Trophoblast cell (in vitro differentiated cells and primary cell): ENCODE measurements around the gene SRP9.
A peak's percentile ranks its signal among the peaks of the same experiment; 100 is the strongest.

Experiments used
- DNase-seq, 2 donors: peaks; one replicate each; pipeline ENCODE4 v3.0.0-alpha.2; 2016
- H2AFZ ChIP-seq: 2 replicates; pipeline ENCODE4 v1.6.1; 2013; ENCODE audit warnings: low read length, moderate library complexity, mild to moderate bottlenecking; ENCODE audit not compliant: insufficient read depth, poor library complexity
- H2AK5ac ChIP-seq: 2 replicates; pipeline ENCODE4 v1.6.1; 2013; ENCODE audit warnings: mild to moderate bottlenecking, low read length
- H2BK120ac ChIP-seq: 2 replicates; pipeline ENCODE4 v1.6.1; 2013; ENCODE audit warnings: low read length, mild to moderate bottlenecking, moderate library complexity; ENCODE audit not compliant: insufficient read depth, poor library complexity
- H2BK12ac ChIP-seq: 2 replicates; pipeline ENCODE4 v1.6.1; 2013; ENCODE audit warnings: mild to moderate bottlenecking, low read length, moderate library complexity
- H2BK5ac ChIP-seq: 2 replicates; pipeline ENCODE4 v1.6.1; 2013; ENCODE audit warnings: low read length, low read depth, moderate library complexity, mild to moderate bottlenecking; ENCODE audit not compliant: poor library complexity
- H3K14ac ChIP-seq: 2 replicates; pipeline ENCODE4 v1.6.1; 2013; ENCODE audit warnings: mild to moderate bottlenecking, low read length
- H3K18ac ChIP-seq: 2 replicates; pipeline ENCODE4 v1.6.1; 2013; ENCODE audit warnings: mild to moderate bottlenecking, low read length
- H3K23ac ChIP-seq: 2 replicates; pipeline ENCODE4 v1.6.1; 2013; ENCODE audit warnings: low read length
- H3K27ac ChIP-seq: 2 replicates; pipeline ENCODE4 v1.5.1; 2013; ENCODE audit warnings: low read depth, mild to moderate bottlenecking, inconsistent platforms, low read length, moderate library complexity
- H3K27me3 ChIP-seq: 2 replicates; pipeline ENCODE4 v1.6.1; 2013; ENCODE audit warnings: inconsistent platforms, mild to moderate bottlenecking, low read length, moderate library complexity; ENCODE audit not compliant: insufficient read depth
- H3K36me3 ChIP-seq, 2 experiments: 1 replicate in 1 of 2; 2 replicates in 1 of 2; pipeline ENCODE4 v1.6.1; 2013; ENCODE audit warnings: low read length in 2 of 2, mild to moderate bottlenecking in 2 of 2, moderate library complexity in 1 of 2; ENCODE audit not compliant: insufficient read depth in 2 of 2, control insufficient read depth in 1 of 2
- H3K4ac ChIP-seq: 2 replicates; pipeline ENCODE4 v1.6.1; 2013; ENCODE audit warnings: low read depth, mild to moderate bottlenecking, low read length, moderate library complexity
- H3K4me1 ChIP-seq, 2 experiments: 1 replicate in 1 of 2; 2 replicates in 1 of 2; pipeline ENCODE4 v1.6.1; 2013; ENCODE audit warnings: low read length in 2 of 2, mild to moderate bottlenecking in 2 of 2, moderate library complexity in 1 of 2; ENCODE audit not compliant: insufficient read depth in 2 of 2, control insufficient read depth in 1 of 2
- H3K4me2 ChIP-seq: 2 replicates; pipeline ENCODE4 v1.6.1; 2013; ENCODE audit warnings: inconsistent platforms, mild to moderate bottlenecking, low read length, moderate library complexity
- H3K4me3 ChIP-seq: 2 replicates; pipeline ENCODE4 v1.5.1; 2013; ENCODE audit warnings: mild to moderate bottlenecking, low read depth, low read length, inconsistent platforms
- H3K79me1 ChIP-seq: one replicate; pipeline ENCODE4 v1.6.1; 2013; ENCODE audit warnings: low read length
- H3K79me2 ChIP-seq: 2 replicates; pipeline ENCODE4 v1.6.1; 2013; ENCODE audit warnings: low read length, mild to moderate bottlenecking; ENCODE audit not compliant: control insufficient read depth, insufficient read depth, poor library complexity
- H3K9ac ChIP-seq: 2 replicates; pipeline ENCODE4 v1.6.1; 2013; ENCODE audit warnings: mild to moderate bottlenecking, low read length
- H3K9me3 ChIP-seq: 2 replicates; pipeline ENCODE4 v1.6.1; 2013; ENCODE audit warnings: low read depth, mild to moderate bottlenecking, control low read depth, inconsistent platforms, low read length; ENCODE audit not compliant: insufficient read depth
- H4K12ac ChIP-seq: 2 replicates; pipeline ENCODE4 v1.6.1; 2013; ENCODE audit warnings: low read depth, mild to moderate bottlenecking, low read length, moderate library complexity
- H4K8ac ChIP-seq: 2 replicates; pipeline ENCODE4 v1.6.1; 2013; ENCODE audit warnings: low read depth, mild to moderate bottlenecking, low read length, moderate library complexity
- H4K91ac ChIP-seq: one replicate; pipeline ENCODE4 v1.6.1; 2013; ENCODE audit warnings: low read depth, mild to moderate bottlenecking, low read length, moderate library complexity
- WGBS: extraction: QIAGEN DNeasy Blood & Tissue Kit; methylation state at CpG from one replicate; pipeline ENCODE4 v1.1.7; 2013; ENCODE audit warnings: missing lambda C conversion rate; ENCODE audit not compliant: insufficient read length, insufficient coverage; ENCODE audit errors: extremely low coverage; 5-methylcytosine and 5-hydroxymethylcytosine counted together

SRP9 gene

DNA sequence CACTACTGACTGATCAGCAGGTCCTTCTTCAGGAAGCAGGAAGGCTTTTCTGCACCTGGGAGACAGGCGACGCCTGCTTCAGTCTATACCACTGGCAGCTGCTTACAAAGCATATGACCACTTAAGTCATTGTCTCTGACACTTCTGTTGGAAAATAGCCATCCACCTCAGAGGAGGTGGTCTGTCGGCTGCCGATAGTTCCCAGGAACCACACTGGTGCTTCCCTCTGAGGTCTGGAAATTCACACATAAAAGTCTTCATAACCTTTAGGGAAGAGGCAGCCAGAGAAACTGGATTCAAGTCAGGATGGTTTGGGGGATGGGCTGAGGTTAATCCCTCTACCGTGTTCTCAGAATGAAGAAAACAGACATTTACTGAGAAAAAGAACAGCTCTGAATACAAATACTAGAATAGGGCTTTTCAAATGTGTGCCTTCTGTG lies 15.6 kb upstream of the SRP9 start:
- Histone ChIP-seq H3K14ac (no peak overlapping the region), H3K9ac (no peak overlapping the region), H3K27ac (peak overlapping the region; percentile 92), H4K12ac (no peak overlapping the region), H3K23ac (no peak overlapping the region), H4K91ac (no peak overlapping the region), H2AFZ (no peak overlapping the region), H3K4me3 (no peak overlapping the region), H2BK120ac (no peak overlapping the region), H2AK5ac (no peak overlapping the region), H2BK12ac (no peak overlapping the region), H3K18ac (no peak overlapping the region), H3K79me2 (no peaks in the 10 kb centered on the region), H2BK5ac (peak overlapping the region; percentile 32), H3K4me2 (peak overlapping the region; percentile 32), H3K36me3 (no peaks in the 10 kb centered on the region), H3K9me3 (no peaks in the 10 kb centered on the region), H3K79me1 (peaks cover 16% of the 10 kb centered on the region), H3K27me3 (no peaks in the 10 kb centered on the region), H3K4ac (no peak overlapping the region), H4K8ac (no peak overlapping the region), H3K4me1 (peaks cover 22 to 28% of the 10 kb centered on the region in 2 experiments)
- no CpG with 5 or more reads among the region's 5 CpGs for WGBS
- no peak for DNase-seq

DNA sequence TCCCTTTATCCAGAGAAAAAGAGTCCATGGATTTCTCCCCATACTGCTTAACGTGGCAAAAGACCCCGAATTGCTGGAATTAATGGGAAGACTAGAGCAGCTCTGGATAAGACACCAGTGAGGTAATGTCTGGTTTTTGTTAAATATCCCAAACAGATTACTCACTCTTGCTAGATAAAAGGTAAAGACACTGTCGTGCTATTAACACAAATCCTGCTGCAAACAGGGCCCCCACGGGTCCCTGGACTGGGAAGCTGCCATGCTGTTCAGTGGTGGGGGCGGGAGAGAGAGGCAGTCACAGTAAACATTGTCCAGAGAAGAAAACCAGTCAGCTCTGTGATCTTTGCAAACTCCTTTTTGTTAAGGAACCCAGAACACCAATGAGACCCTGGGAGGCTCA lies 15.2 kb upstream of the SRP9 start:
- Histone ChIP-seq H2BK5ac (peak overlapping the region; percentile 39), H4K8ac (no peak overlapping the region), H3K4ac (no peak overlapping the region), H3K4me1 (peaks cover 25 to 32% of the 10 kb centered on the region in 2 experiments), H2BK120ac (no peak overlapping the region), H3K9me3 (no peaks in the 10 kb centered on the region), H4K12ac (no peak overlapping the region), H3K27me3 (no peaks in the 10 kb centered on the region), H2BK12ac (no peak overlapping the region), H2AFZ (no peak overlapping the region), H3K79me1 (peaks cover 21% of the 10 kb centered on the region), H3K9ac (no peak overlapping the region), H3K27ac (peak overlapping the region; percentile 92), H3K18ac (no peak overlapping the region), H3K4me3 (no peak overlapping the region), H3K79me2 (peaks cover 2% of the 10 kb centered on the region), H3K36me3 (no peaks in the 10 kb centered on the region), H3K14ac (no peak overlapping the region), H3K4me2 (peak overlapping the region; percentile 32), H4K91ac (peak overlapping the region; percentile 51), H2AK5ac (no peak overlapping the region), H3K23ac (no peak overlapping the region)
- no peak for DNase-seq
- WGBS = no CpG with 5 or more reads among the region's 5 CpGs

DNA sequence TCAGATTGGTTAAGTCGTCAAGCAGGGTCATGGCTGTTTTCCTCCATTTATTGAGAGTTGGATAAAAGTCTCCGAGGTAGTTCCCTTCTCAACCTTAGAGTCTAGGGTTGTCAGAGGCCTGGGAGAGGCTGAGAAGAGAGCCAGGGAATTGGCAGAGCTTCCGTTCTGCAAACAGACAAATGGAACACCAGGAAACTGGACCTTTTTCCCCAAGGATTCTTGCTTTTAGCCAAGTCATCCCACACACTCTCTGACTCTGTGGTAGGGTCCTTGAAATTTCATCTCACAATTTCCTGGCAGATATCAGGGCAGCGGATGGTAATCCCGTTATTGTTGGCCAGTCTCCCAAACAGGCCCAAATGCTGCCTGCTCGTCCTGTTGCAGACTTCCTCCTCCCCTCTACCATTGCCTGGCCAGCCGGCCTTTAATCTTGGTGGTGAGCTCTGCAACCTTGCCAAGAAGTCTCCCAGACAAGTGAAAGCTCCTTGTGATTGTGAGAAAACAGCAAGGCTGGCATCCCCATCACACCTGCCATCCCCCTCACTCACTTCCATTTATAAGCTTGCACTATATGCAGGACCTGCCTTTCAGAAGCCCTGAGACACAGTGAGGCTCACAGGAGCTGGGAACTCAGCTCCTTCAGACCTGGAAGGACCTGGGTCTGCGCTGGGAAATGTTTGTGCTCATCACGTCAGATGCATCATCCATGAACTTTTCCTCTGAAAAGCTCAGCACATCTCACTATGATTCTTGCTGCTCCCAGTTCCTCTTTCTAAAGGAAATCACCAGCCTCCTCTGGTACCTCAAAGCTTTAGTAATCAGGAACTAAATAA lies 13.7 kb upstream of the SRP9 start:
- Histone ChIP-seq H3K14ac (peak overlapping the region; percentile 39), H3K79me1 (peaks cover 31% of the 10 kb centered on the region), H3K27ac (peak overlapping the region; percentile 92), H3K4me2 (no peak overlapping the region), H3K4me3 (no peak overlapping the region), H3K18ac (peak overlapping the region; percentile 25), H3K23ac (no peak overlapping the region), H4K12ac (no peak overlapping the region), H4K91ac (peak overlapping the region; percentile 54), H3K4ac (no peak overlapping the region), H3K9me3 (no peaks in the 10 kb centered on the region), H2AK5ac (peak overlapping the region; percentile 26), H3K4me1 (peaks cover 40 to 46% of the 10 kb centered on the region in 2 experiments), H2BK5ac (peak overlapping the region; percentile 35), H3K36me3 (no peaks in the 10 kb centered on the region), H2AFZ (no peak overlapping the region), H4K8ac (no peak overlapping the region), H3K79me2 (peaks cover 5% of the 10 kb centered on the region), H2BK12ac (peak overlapping the region; percentile 80), H3K9ac (no peak overlapping the region), H3K27me3 (no peaks in the 10 kb centered on the region), H2BK120ac (peak overlapping the region; percentile 62)
- DNase-seq = no peak
- WGBS = no CpG with 5 or more reads among the region's 9 CpGs

DNA sequence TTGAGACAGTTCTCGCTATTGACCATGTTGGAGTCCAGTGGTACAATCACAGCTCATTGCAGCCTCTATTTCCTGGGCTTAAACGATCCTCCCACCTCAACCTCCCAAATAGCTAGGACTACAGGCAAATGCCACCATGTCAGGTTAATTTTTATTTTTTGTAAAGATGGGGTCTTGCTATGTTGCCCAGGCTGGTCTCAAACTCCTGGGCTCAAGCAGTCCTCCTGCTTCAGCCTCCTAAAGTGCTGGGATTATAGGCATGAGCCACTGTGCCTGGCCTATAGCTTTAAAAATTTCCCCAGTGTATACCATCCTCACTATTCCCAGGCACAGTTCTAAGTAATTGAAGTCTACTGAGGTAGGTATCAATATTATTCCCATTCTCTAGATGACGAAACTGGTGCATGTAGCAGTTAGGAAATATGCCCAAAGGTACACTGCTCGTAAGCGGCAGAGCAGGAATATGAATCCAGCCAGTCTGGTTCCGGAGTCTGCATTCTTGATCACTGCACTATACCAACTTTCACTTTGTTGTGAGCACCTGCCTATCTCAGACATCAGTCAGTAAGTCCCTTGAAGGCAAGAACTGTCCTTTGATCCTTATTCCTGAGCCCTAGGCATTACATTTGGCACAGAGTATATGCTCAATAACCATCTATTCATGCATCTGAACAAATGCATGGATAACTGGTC lies 11.5 kb upstream of the SRP9 start:
- Histone ChIP-seq H3K23ac (no peak overlapping the region), H3K4me1 (peaks cover 50 to 64% of the 10 kb centered on the region in 2 experiments), H3K79me1 (peaks cover 38% of the 10 kb centered on the region), H3K18ac (no peak overlapping the region), H3K14ac (no peak overlapping the region), H3K27ac (no peak overlapping the region), H2BK12ac (peak overlapping the region; percentile 37), H4K12ac (no peak overlapping the region), H3K4me2 (no peak overlapping the region), H2BK5ac (no peak overlapping the region), H2AFZ (no peak overlapping the region), H2BK120ac (peak overlapping the region; percentile 41), H3K4me3 (no peak overlapping the region), H2AK5ac (no peak overlapping the region), H3K27me3 (no peaks in the 10 kb centered on the region), H3K9me3 (no peaks in the 10 kb centered on the region), H3K36me3 (no peaks in the 10 kb centered on the region), H4K91ac (peak overlapping the region; percentile 26), H3K79me2 (peaks cover 5% of the 10 kb centered on the region), H3K4ac (no peak overlapping the region), H3K9ac (no peak overlapping the region), H4K8ac (no peak overlapping the region)
- no CpG with 5 or more reads among the region's 6 CpGs for WGBS
- peak; percentile 82 to 93 for DNase-seq
